Aorta (tissue), 5 donors: ENCODE results near the gene GRB10. TPM values are rescaled to one million over a fixed set of nuclear protein-coding genes. Genes with fewer than 3 reads are reported as not detected.
"Not testable (repeated sequence)": the region's sequence is repeated elsewhere in the genome, so short reads cannot be mapped to it uniquely, and the experiment has no call there.

Experiments
- ATAC-seq: fragments of 200-7000 bp; cut with Tn5 transposase; one replicate; pipeline ENCODE4 v1.9.1; 2022; ENCODE audit warnings: moderate library complexity; ENCODE audit not compliant: low FRiP score
- DNase-seq, 2 donors: peaks; one replicate each; pipeline ENCODE4 v3.0.0-alpha.2; 2020
- H3K27ac ChIP-seq, 2 donors: one replicate each; pipeline ENCODE4 v1.5.1; 2013; ENCODE audit warnings: low read length in 2 of 2, mild to moderate bottlenecking in 2 of 2, moderate library complexity in 2 of 2, control low read depth in 1 of 2, inconsistent platforms in 1 of 2, low read depth in 1 of 2
- H3K27me3 ChIP-seq, 2 donors: one replicate each; pipeline ENCODE4 v1.6.1; 2013; ENCODE audit warnings: control low read depth in 1 of 2, low read length in 1 of 2, mild to moderate bottlenecking in 1 of 2, moderate library complexity in 1 of 2; ENCODE audit not compliant: insufficient read depth in 2 of 2, control insufficient read depth in 1 of 2
- H3K36me3 ChIP-seq, 2 donors: one replicate each; pipeline ENCODE4 v1.6.1; 2013; ENCODE audit warnings: control low read depth in 1 of 2, low read length in 1 of 2, mild to moderate bottlenecking in 1 of 2; ENCODE audit not compliant: insufficient read depth in 2 of 2, control insufficient read depth in 1 of 2
- H3K4me1 ChIP-seq, 2 donors: one replicate each; pipeline ENCODE4 v1.6.1; 2013; ENCODE audit warnings: low read length in 2 of 2, control low read depth in 1 of 2, mild to moderate bottlenecking in 1 of 2, moderate library complexity in 1 of 2; ENCODE audit not compliant: insufficient read depth in 2 of 2, control insufficient read depth in 1 of 2
- H3K4me3 ChIP-seq, 2 donors: one replicate each; pipeline ENCODE4 v1.5.1; 2013; ENCODE audit warnings: low read length in 2 of 2, control low read depth in 1 of 2, mild to moderate bottlenecking in 1 of 2
- H3K9me3 ChIP-seq: one replicate; pipeline ENCODE4 v1.6.1; 2013; ENCODE audit warnings: mild to moderate bottlenecking, low read length; ENCODE audit not compliant: control insufficient read depth
- WGBS, 2 donors: extraction: QIAGEN DNeasy Blood & Tissue Kit; methylation state at CpG; one replicate each; pipeline ENCODE4 v1.1.7; 2013; 5-methylcytosine and 5-hydroxymethylcytosine counted together
- intact Hi-C, 2 donors: fragments of 100-400 bp; cut with DNase I; formaldehyde crosslinking; loops; one replicate each; pipeline versions ENCODE4 v1.14.2 to v1.15.0; 2022
- polyA plus RNA-seq, 2 donors: library from polyadenylated mRNA; stranded (reverse); fragments of 200-250 nt; gene quantifications; one replicate each; pipeline ENCODE4 v1.2.3, GENCODE V29; 2013
- total RNA-seq, 2 donors: library from RNA; stranded (reverse); fragmentation: NEBNext Ultra II Directional; extraction: Animal tissue kit (Norgen Biotek cat#: 25700); gene quantifications; one replicate each; pipeline ENCODE4 v1.2.1, GENCODE V29; 2021
- donor health status: healthy with polysubstance abuse.
- donor health status: Bipolar disorder and iron deficiency.
- donor health status: DM: no; HTN: no; CAD: no.
- donor health status: DM: no; HTN: no; CAD: no.
- donor health status: DM: yes; HTN: yes; CAD: no.

GRB10 gene
- total and polyA plus RNA-seq, 4 donors, result 11.8 to 108 (median 63.8) TPM

DNA sequence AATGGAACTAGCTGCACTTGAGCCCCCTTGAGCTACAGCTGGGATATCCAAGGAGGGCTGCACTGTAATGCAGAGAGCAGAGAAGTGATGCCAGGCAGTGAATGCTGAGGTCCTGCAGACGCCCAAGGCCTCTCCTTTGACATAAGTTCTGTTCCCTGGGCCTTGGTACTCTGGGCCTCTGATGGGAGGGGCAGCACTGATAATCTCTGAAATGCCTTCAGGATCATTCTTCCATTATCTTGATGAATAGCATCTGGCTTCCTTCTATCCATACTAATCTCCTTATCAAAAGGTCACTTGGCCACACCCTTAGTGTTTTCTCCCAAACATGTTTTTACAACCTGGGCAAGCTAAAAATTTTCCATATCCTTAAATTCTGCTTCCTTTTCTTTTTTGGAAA, 6.9 kb downstream of the GRB10 start:
- intact Hi-C loops, result loop anchor here in 1 of 2 donors (5.0 kb wide), 1 partner anchor 39 kb away; no protein-coding TSS in a partner anchor
- H3K27me3 ChIP-seq, result no peaks in the 10 kb centered on the region
- ATAC-seq, result no peak
- no peak for DNase-seq
- 64 to 66% methylated on average over 1 of the region's 1 CpG for WGBS, 2 donors
- no peaks in the 10 kb centered on the region for H3K36me3 ChIP-seq
- H3K9me3 ChIP-seq, result no peaks in the 10 kb centered on the region
- H3K4me1 ChIP-seq, result peaks cover 3 to 4% of the 10 kb centered on the region in 2 donors
- no peak overlapping the region for H3K4me3 ChIP-seq
- no peak overlapping the region for H3K27ac ChIP-seq

GRCh38 chr7:50775231-50775630, 7.5 kb downstream of the GRB10 start:
- H3K4me1 ChIP-seq, result peaks cover 4 to 5% of the 10 kb centered on the region in 2 donors
- intact Hi-C loops, result loop anchor here in 1 of 2 donors (5.0 kb wide), 1 partner anchor 38 kb away; no protein-coding TSS in a partner anchor
- DNase-seq, result no peak
- H3K27me3 ChIP-seq, result no peaks in the 10 kb centered on the region
- H3K9me3 ChIP-seq, result no peaks in the 10 kb centered on the region
- 83 to 94% methylated on average over 3 of the region's 3 CpGs for WGBS, 2 donors
- no peak for ATAC-seq
- no peaks in the 10 kb centered on the region for H3K36me3 ChIP-seq
- no peak overlapping the region for H3K27ac ChIP-seq
- H3K4me3 ChIP-seq, result no peak overlapping the region

DNA sequence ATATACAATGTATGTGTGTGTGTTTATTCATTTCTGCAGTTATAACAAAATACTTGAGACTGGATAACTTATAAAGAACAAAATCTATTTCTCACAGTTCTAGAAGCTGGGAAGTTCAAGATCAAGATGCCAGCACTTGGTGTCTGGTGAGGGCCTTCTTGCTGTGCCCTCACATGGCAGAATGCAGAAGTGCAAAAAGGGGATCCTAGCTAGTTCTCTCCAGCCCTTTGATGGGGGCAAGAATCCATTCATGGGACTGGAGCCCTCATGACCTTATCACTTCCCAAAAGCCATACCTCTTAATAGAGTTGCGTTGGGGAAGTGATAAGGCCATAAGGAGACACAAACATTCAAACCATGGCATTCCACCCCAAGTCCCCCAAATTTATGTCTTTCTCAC, 8.4 kb downstream of the GRB10 start:
- WGBS, 2 donors, result 97 to 100% methylated on average over 1 of the region's 1 CpG
- Histone ChIP-seq H3K27me3 (no peaks in the 10 kb centered on the region), H3K27ac (no peak overlapping the region), H3K9me3 (no peaks in the 10 kb centered on the region), H3K36me3 (no peaks in the 10 kb centered on the region), H3K4me3 (no peak overlapping the region), H3K4me1 (peaks cover 4 to 5% of the 10 kb centered on the region in 2 donors)
- ATAC-seq, result no peak
- no peak for DNase-seq
- intact Hi-C loops, result no loop called here

DNA sequence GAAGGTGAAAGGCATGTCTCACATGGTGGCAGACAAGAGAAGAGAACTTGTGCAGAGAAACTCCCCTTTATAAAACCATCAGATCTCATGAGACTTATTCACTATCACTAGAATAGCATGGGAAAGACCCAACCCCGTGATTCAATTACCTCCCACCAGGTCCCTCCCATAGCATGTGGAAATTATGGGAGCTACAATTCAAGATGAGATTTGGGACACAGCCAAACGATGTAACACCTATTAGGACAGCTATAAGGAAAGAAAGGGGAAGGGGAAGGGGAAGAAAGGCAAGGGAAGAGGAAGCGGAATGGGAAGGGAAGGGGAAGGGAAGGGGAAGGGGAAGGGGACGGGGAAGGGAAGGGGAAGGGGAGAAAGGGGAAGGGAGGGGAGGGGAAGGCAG, 9.6 kb downstream of the GRB10 start:
- H3K27ac ChIP-seq, H3K9me3 ChIP-seq, ATAC-seq, H3K4me3 ChIP-seq, H3K36me3 ChIP-seq, DNase-seq, intact Hi-C loops, H3K27me3 ChIP-seq: not testable (repeated sequence)
- WGBS, 2 donors, result 78 to 93% methylated on average over 2 to 3 of the region's 4 CpGs
- H3K4me1 ChIP-seq, result peaks cover 5 to 10% of the 10 kb centered on the region in 2 donors

GRCh38 chr7:50771120-50772002, 11.3 kb downstream of the GRB10 start:
- 50% methylated on average over 9 of the region's 9 CpGs for WGBS, 2 donors

GRCh38 chr7:50768485-50769474, 13.9 kb downstream of the GRB10 start:
- Histone ChIP-seq H3K36me3 (no peaks in the 10 kb centered on the region), H3K27me3 (no peaks in the 10 kb centered on the region), H3K9me3 (no peaks in the 10 kb centered on the region), H3K4me1 (peaks cover 5 to 10% of the 10 kb centered on the region in 2 donors), H3K4me3 (no peak overlapping the region), H3K27ac (no peak overlapping the region)
- ATAC-seq, result no peak
- no peak for DNase-seq
- WGBS, 2 donors, result 80 to 83% methylated on average over 10 of the region's 10 CpGs
- intact Hi-C loops, result no loop called here

More at GRCh38 chr7:50771120-50772002, 11.3 kb downstream of the GRB10 start:
- Histone ChIP-seq H3K27ac (no peak overlapping the region), H3K9me3 (no peaks in the 10 kb centered on the region), H3K27me3 (no peaks in the 10 kb centered on the region), H3K4me3 (no peak overlapping the region), H3K4me1 (peaks cover 5 to 10% of the 10 kb centered on the region in 2 donors), H3K36me3 (no peaks in the 10 kb centered on the region)
- ATAC-seq, result no peak
- intact Hi-C loops, result no loop called here
- DNase-seq, result no peak

DNA sequence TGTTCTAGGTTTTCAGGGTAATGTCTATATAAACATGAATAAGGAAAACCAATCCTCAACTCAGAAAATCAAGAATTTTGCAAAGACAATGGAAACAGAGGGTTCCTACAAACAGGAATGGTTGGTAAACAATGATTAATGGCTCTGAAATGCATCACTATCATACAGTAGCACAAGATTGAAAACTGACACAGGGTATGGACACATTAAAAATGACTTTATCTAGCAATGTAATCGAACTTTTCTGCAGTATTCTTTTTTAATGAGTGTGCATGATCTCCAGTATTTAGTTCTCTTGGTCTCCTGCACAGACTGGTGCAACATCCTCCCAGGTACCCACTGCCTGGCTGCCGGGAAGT, 15.9 kb downstream of the GRB10 start:
- H3K27ac ChIP-seq, result no peak overlapping the region
- intact Hi-C loops, result no loop called here
- H3K27me3 ChIP-seq, result no peaks in the 10 kb centered on the region
- no peaks in the 10 kb centered on the region for H3K36me3 ChIP-seq
- ATAC-seq (no peak), DNase-seq (no peak)
- peaks cover 5 to 10% of the 10 kb centered on the region in 2 donors for H3K4me1 ChIP-seq
- WGBS, 2 donors, result 42 to 48% methylated on average over 2 of the region's 2 CpGs
- no peaks in the 10 kb centered on the region for H3K9me3 ChIP-seq
- H3K4me3 ChIP-seq, result no peak overlapping the region

DNA sequence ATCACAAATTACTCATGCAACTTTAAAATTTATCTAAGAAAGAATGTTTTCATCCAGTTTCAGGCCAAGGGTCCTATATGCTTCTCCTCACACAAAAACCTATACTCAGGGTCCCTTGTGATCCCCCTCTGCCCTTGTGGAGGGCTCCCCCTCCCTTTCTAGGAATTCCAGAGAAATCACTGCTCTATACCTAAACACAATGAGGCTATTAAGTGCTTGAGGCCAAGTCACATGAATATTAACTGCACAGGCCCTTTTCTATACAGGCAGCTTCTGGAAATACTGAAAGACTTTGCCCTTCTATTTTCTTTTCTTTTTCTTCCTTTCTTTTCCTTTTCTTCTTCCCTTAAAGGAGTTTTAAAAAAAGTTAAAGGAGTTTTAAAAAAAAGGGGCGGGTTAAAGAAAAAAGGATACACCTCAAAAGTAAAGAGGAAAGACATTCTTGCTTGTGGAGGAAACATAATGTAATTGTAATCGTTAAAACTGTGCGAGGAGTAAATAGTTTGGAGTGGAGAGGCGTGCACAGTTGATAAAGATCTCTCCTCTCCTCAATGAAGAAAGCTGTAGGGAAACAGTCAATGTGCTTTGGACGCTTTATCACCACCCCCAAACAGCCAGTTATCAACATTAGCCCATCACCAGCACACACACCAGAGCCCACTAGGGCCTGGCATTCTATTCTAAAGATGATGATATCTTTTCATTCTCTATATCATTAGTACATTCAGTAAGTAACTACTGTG, 16.4 kb downstream of the GRB10 start:
- Histone ChIP-seq H3K4me1 (peaks cover 3 to 8% of the 10 kb centered on the region in 2 donors), H3K9me3 (no peaks in the 10 kb centered on the region), H3K36me3 (peaks cover 0 to 2% of the 10 kb centered on the region in 2 donors), H3K27ac (no peak overlapping the region), H3K4me3 (no peak overlapping the region), H3K27me3 (no peaks in the 10 kb centered on the region)
- intact Hi-C loops, result no loop called here
- ATAC-seq (no peak), DNase-seq (no peak)
- WGBS, 2 donors, result 90 to 91% methylated on average over 5 of the region's 5 CpGs
